Neural cell (in vitro differentiated cells): ENCODE results near the gene PGAP3.

Experiments
- CTCF ChIP-seq: fragments of 450-650 bp; IDR thresholded peaks from 2 replicates; pipeline ENCODE4 v1.5.1; 2014; ENCODE audit warnings: antibody characterized with exemption, mild to moderate bottlenecking, moderate library complexity; ENCODE audit not compliant: poor library complexity, severe bottlenecking
- POLR2AphosphoS5 ChIP-seq: IDR thresholded peaks from 2 replicates; pipeline ENCODE4 v1.6.1; 2012
- SMC3 ChIP-seq: fragments of 450-650 bp; conservative IDR thresholded peaks from 2 replicates; pipeline ENCODE4 v1.6.1; 2014; ENCODE audit warnings: antibody characterized with exemption, mild to moderate bottlenecking, moderate library complexity; ENCODE audit not compliant: poor library complexity
- TAF1 ChIP-seq: IDR thresholded peaks from 2 replicates; pipeline ENCODE4 v1.6.1; 2012; ENCODE audit warnings: low read depth

DNA sequence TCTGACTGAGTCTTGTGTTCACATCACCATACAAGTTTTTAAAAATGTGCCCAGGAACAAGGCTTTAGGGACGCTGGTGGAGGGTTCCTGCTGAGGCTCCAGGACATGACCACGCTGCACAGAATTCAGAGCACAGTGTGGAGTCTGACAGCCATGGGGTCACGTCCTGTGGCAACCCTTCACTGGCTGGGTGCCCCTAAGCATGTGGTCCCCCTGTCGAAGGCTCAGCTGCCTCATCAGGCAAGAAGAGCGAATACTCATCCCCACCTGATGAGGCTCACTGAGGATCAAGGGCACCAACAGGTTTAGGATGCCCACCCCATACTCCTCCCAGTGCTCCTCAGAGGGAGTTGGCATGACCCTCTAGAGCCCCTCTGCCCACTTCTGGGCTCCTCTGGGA, 13.7 kb downstream of the PGAP3 start:
- TF ChIP-seq CTCF, result no peak
- no peak for TF ChIP-seq SMC3
- no peak for TF ChIP-seq TAF1
- TF ChIP-seq POLR2AphosphoS5, result no peak
